Adipocyte (in vitro differentiated cells): ENCODE measurements around the gene CDKN2AIP.

Source experiments
- DNase-seq: peaks from one replicate; pipeline ENCODE4 v3.0.0-alpha.2; 2015; ENCODE audit warnings: low read depth
- H3K27me3 ChIP-seq: replicated peaks from 2 replicates; pipeline ENCODE4 v1.7.0; 2013; ENCODE audit warnings: mild to moderate bottlenecking, low read length, moderate library complexity; ENCODE audit not compliant: control insufficient read depth, insufficient read depth
- H3K36me3 ChIP-seq: 2 replicates; pipeline ENCODE4 v1.7.0; 2013; ENCODE audit warnings: low read length, mild to moderate bottlenecking, moderate library complexity; ENCODE audit not compliant: control insufficient read depth, insufficient read depth, severe bottlenecking
- H3K4me1 ChIP-seq: 2 replicates; pipeline ENCODE4 v1.7.0; 2013; ENCODE audit warnings: mild to moderate bottlenecking, low read length, moderate library complexity; ENCODE audit not compliant: control insufficient read depth, insufficient read depth
- H3K4me3 ChIP-seq: 2 replicates; pipeline ENCODE4 v1.7.0; 2013; ENCODE audit warnings: mild to moderate bottlenecking, low read length, moderate library complexity
- H3K9ac ChIP-seq: 2 replicates; pipeline ENCODE4 v1.7.0; 2013; ENCODE audit warnings: mild to moderate bottlenecking, low read length, moderate library complexity
- H3K9me3 ChIP-seq: 2 replicates; pipeline ENCODE4 v1.7.0; 2013; ENCODE audit warnings: mild to moderate bottlenecking, low read length, moderate library complexity; ENCODE audit not compliant: control insufficient read depth

CDKN2AIP gene

DNA sequence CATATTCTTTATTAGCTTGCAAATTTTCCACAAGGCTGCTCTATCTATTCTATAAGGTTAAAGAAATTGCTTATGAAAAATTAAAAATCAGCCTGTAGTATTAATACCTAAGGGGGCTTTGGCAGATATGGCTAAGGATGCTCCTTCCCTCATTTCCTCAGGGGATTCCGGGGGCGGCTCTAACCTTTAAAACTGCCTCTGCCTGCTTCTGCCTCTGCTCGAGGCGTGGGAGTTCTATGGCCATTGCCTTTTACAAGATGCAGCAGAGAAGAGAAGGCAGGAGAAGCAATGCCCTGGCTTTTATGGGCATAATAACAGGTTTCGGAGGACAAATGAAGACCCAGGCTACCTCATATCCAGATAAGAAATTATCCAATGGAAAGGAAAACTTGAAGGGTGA, 8.6 kb upstream of the CDKN2AIP start:
- Histone ChIP-seq H3K4me3 (no peak overlapping the region), H3K36me3 (no peaks in the 10 kb centered on the region), H3K4me1 (no peaks in the 10 kb centered on the region), H3K9me3 (no peaks in the 10 kb centered on the region), H3K9ac (no peak overlapping the region), H3K27me3 (no peaks in the 10 kb centered on the region)
- no peak for DNase-seq

DNA sequence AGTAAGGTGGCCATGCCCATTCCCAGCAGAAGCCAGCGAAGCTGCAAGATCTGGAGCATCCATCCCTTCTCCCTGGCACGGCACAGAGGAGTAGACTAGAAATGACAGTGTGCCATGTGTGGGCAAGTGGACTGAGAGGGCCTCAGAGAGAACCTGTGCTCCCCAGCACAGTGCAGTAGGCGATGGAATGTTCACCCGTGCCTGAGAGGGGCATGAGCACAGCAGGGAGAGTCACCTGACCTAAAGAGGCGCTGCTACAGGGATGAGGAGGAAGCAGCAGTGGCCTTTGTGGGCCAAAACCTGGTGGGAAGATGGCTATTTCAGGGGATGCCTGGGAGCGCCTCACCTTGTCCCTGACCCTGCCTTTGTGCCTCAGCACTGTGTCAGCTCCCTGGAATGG, 8.0 kb upstream of the CDKN2AIP start:
- no peak for DNase-seq

GRCh38 chr4:183437452-183437851, 7.0 kb upstream of the CDKN2AIP start:
- DNase-seq: no peak

More for the DNA sequence above, 8.0 kb upstream of the CDKN2AIP start:
- no peaks in the 10 kb centered on the region for H3K36me3 ChIP-seq
- no peaks in the 10 kb centered on the region for H3K4me1 ChIP-seq
- H3K9ac ChIP-seq: no peak overlapping the region
- no peaks in the 10 kb centered on the region for H3K9me3 ChIP-seq
- H3K4me3 ChIP-seq: no peak overlapping the region
- no peaks in the 10 kb centered on the region for H3K27me3 ChIP-seq

GRCh38 chr4:183438458-183439113, 5.8 kb upstream of the CDKN2AIP start:
- Histone ChIP-seq H3K4me3 (no peak overlapping the region), H3K9me3 (no peaks in the 10 kb centered on the region), H3K9ac (no peak overlapping the region), H3K36me3 (no peaks in the 10 kb centered on the region), H3K4me1 (peaks cover 7% of the 10 kb centered on the region), H3K27me3 (no peaks in the 10 kb centered on the region)
- DNase-seq: peak; percentile 29

More at GRCh38 chr4:183437452-183437851, 7.0 kb upstream of the CDKN2AIP start:
- no peaks in the 10 kb centered on the region for H3K4me1 ChIP-seq
- H3K36me3 ChIP-seq: no peaks in the 10 kb centered on the region
- H3K9ac ChIP-seq: no peak overlapping the region
- no peaks in the 10 kb centered on the region for H3K9me3 ChIP-seq
- no peak overlapping the region for H3K4me3 ChIP-seq
- H3K27me3 ChIP-seq: no peaks in the 10 kb centered on the region

- Histone ChIP-seq H3K36me3 (peaks cover 6% of the 10 kb centered on the region), H3K9me3 (no peaks in the 10 kb centered on the region), H3K4me3 (no peak overlapping the region), H3K27me3 (no peaks in the 10 kb centered on the region), H3K4me1 (peaks cover 18% of the 10 kb centered on the region), H3K9ac (no peak overlapping the region)
- DNase-seq: no peak
Measured at GRCh38 chr4:183441276-183441675, 3.2 kb upstream of the CDKN2AIP start.

- H3K27me3 ChIP-seq: no peaks in the 10 kb centered on the region
- peak overlapping the region; percentile 92 for H3K4me3 ChIP-seq
- H3K9ac ChIP-seq: peak overlapping the region; percentile 98
- H3K4me1 ChIP-seq: peaks cover 41% of the 10 kb centered on the region
- peaks cover 30% of the 10 kb centered on the region for H3K36me3 ChIP-seq
- no peaks in the 10 kb centered on the region for H3K9me3 ChIP-seq
- no peak for DNase-seq
Measured at GRCh38 chr4:183443655-183444213, 702 bp upstream of the CDKN2AIP start.

DNA sequence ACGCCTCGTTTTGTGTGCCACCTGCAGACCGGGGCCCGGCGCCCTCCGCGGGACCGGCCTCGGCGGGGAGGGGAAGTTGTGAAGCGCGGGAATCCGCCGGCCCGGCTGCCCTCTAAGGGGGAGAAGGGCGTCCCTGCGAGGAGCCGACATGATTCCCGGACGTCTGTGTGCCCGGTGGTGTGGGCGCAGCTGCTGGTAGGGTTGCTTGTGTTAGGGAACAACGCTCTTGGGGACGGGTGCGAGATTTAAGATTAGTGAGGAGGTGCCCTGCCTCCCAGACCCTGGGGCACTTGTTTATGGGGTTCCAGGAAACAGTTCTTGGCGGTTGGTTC, 627 bp downstream of the CDKN2AIP start:
- Histone ChIP-seq H3K27me3 (no peaks in the 10 kb centered on the region), H3K4me3 (peak overlapping the region; percentile 92), H3K9me3 (no peaks in the 10 kb centered on the region), H3K9ac (peak overlapping the region; percentile 98), H3K4me1 (peaks cover 54% of the 10 kb centered on the region), H3K36me3 (peaks cover 44% of the 10 kb centered on the region)
- peak; percentile 61 for DNase-seq

- no peaks in the 10 kb centered on the region for H3K27me3 ChIP-seq
- no peaks in the 10 kb centered on the region for H3K9me3 ChIP-seq
- peaks cover 61% of the 10 kb centered on the region for H3K36me3 ChIP-seq
- H3K9ac ChIP-seq: no peak overlapping the region
- DNase-seq: no peak
- H3K4me3 ChIP-seq: peak overlapping the region; percentile 50
- H3K4me1 ChIP-seq: peaks cover 58% of the 10 kb centered on the region
Measured at GRCh38 chr4:183447646-183448045, 3.2 kb downstream of the CDKN2AIP start.

GRCh38 chr4:183448436-183448835, 4.0 kb downstream of the CDKN2AIP start:
- H3K9ac ChIP-seq: no peak overlapping the region

GRCh38 chr4:183449193-183449882, 4.9 kb downstream of the CDKN2AIP start:
- DNase-seq: peak; percentile 16
- Histone ChIP-seq H3K27me3 (no peaks in the 10 kb centered on the region), H3K36me3 (peaks cover 70% of the 10 kb centered on the region), H3K4me3 (no peak overlapping the region), H3K9me3 (no peaks in the 10 kb centered on the region), H3K9ac (no peak overlapping the region), H3K4me1 (peaks cover 50% of the 10 kb centered on the region)

More at GRCh38 chr4:183448436-183448835, 4.0 kb downstream of the CDKN2AIP start:
- Histone ChIP-seq H3K4me3 (peak overlapping the region; percentile 50), H3K9me3 (no peaks in the 10 kb centered on the region), H3K4me1 (peaks cover 53% of the 10 kb centered on the region), H3K27me3 (no peaks in the 10 kb centered on the region), H3K36me3 (peaks cover 68% of the 10 kb centered on the region)
- peak; percentile 68 for DNase-seq

DNA sequence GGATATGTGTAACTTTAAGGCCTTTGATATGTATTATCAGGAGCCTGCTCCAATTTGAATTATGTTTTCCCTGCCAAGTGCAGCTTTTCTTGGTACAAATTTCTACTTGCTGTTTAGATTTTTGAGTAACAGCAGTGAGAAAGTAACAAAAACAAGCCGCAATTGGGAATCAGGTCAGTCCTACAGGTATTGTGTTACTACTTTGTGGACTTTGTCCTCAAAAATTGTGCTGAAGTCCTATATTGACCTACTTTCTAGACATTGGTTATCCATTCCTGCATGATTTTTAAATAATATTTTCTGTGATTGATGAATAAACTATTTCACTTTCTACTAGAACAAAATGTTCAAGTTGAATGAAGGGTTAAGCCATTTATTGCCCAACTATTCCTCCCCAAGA, 5.7 kb downstream of the CDKN2AIP start:
- H3K9ac ChIP-seq: no peak overlapping the region
- no peak for DNase-seq
- H3K4me1 ChIP-seq: peaks cover 50% of the 10 kb centered on the region
- H3K36me3 ChIP-seq: peaks cover 70% of the 10 kb centered on the region
- no peaks in the 10 kb centered on the region for H3K9me3 ChIP-seq
- no peaks in the 10 kb centered on the region for H3K27me3 ChIP-seq
- H3K4me3 ChIP-seq: no peak overlapping the region
